Muscle of leg (tissue), 11 donors: ENCODE results near the gene LSMEM2. TPM values are rescaled to one million over a fixed set of nuclear protein-coding genes. Genes with fewer than 3 reads are reported as not detected.
A peak's percentile ranks its signal among the peaks of the same experiment; 100 is the strongest.

Source experiments
- DNase-seq: peaks from one replicate; pipeline ENCODE4 v3.0.0; 2013
- H3K27ac ChIP-seq: one replicate; pipeline ENCODE4 v1.5.1; 2013; ENCODE audit warnings: mild to moderate bottlenecking, low read length, control low read depth
- H3K27me3 ChIP-seq: one replicate; pipeline ENCODE4 v1.6.1; 2013; ENCODE audit warnings: low read length; ENCODE audit not compliant: control insufficient read depth, insufficient read depth
- H3K36me3 ChIP-seq: one replicate; pipeline ENCODE4 v1.6.1; 2013; ENCODE audit warnings: low read length; ENCODE audit not compliant: control insufficient read depth, insufficient read depth
- H3K4me1 ChIP-seq: one replicate; pipeline ENCODE4 v1.6.1; 2013; ENCODE audit warnings: low read length; ENCODE audit not compliant: control insufficient read depth, insufficient read depth
- H3K4me3 ChIP-seq: one replicate; pipeline ENCODE4 v1.5.1; 2013; ENCODE audit warnings: low read length, control low read depth
- H3K9me3 ChIP-seq: replicated peaks from 2 replicates; pipeline ENCODE4 v1.6.1; 2013; ENCODE audit warnings: low read depth, low read length; ENCODE audit not compliant: control insufficient read depth
- WGBS: methylation state at CpG from one replicate; pipeline ENCODE4 v1.1.5; 2013; ENCODE audit warnings: missing lambda C conversion rate; ENCODE audit not compliant: insufficient coverage; 5-methylcytosine and 5-hydroxymethylcytosine counted together
- polyA plus RNA-seq, 8 donors: library from polyadenylated mRNA; unstranded; fragments of 120-200 nt; gene quantifications; one replicate each; pipeline versions ENCODE4 v1.2.1 to v1.2.3, GENCODE V29; 2013; ENCODE audit warnings: inconsistent platforms in 1 of 8, low replicate concordance in 1 of 8; ENCODE audit not compliant: insufficient read length in 8 of 8, insufficient read depth in 1 of 8
- total RNA-seq: library from RNA; stranded (reverse); fragments of 120-200 nt; gene quantifications from one replicate; pipeline ENCODE4 v1.2.4, GENCODE V29; 2013

Gene LSMEM2
- total and polyA plus RNA-seq, 9 donors: 11.1 to 33.1 (median 26.7) TPM

GRCh38 chr3:50236484-50237132 lies 42.3 kb upstream of the LSMEM2 start:
- WGBS: under 1% methylated on average over 13 of the region's 13 CpGs
- H3K27ac ChIP-seq: peak overlapping the region; percentile 92

DNA sequence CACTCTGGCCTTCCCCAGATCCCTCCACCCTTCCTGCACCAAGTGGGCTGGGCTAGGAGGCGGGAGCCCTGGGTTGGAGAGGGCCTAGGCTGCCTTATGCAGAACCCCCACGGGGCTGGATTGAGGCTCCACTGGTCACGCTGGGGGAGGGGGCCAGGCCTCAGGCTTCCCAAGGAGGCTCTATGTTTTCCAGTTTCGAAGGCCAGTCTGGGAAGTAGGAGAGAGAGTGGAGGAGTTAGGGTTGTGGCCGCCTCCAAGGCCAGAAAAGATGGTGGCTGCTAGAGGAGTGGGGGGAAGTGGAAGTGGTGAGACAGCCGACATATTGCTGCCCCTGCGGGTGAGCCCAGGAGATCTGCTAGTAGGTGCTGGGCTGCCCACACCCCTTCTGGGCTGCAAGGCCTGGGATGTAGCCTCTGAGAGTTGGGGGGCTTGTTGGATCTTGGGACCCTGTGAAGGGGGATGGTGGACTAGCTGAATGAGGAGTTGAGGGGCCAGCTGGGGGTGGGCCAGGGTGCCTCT lies 41.7 kb upstream of the LSMEM2 start:
- Histone ChIP-seq H3K4me3 (peak overlapping the region; percentile 65), H3K9me3 (no peaks in the 10 kb centered on the region), H3K4me1 (peaks cover 66% of the 10 kb centered on the region), H3K27ac (peak overlapping the region; percentile 92), H3K36me3 (peaks cover 28% of the 10 kb centered on the region), H3K27me3 (no peaks in the 10 kb centered on the region)
- DNase-seq: peak; percentile 73
- WGBS: 4% methylated on average over 3 of the region's 7 CpGs

More at GRCh38 chr3:50236484-50237132, 42.3 kb upstream of the LSMEM2 start:
- Histone ChIP-seq H3K4me3 (peak overlapping the region; percentile 65), H3K9me3 (no peaks in the 10 kb centered on the region), H3K27me3 (no peaks in the 10 kb centered on the region), H3K4me1 (peaks cover 60% of the 10 kb centered on the region), H3K36me3 (peaks cover 27% of the 10 kb centered on the region)
- no peak for DNase-seq

- Histone ChIP-seq H3K27ac (peak overlapping the region; percentile 92), H3K9me3 (no peaks in the 10 kb centered on the region), H3K4me3 (peak overlapping the region; percentile 65), H3K27me3 (no peaks in the 10 kb centered on the region), H3K4me1 (peaks cover 73% of the 10 kb centered on the region), H3K36me3 (peaks cover 28% of the 10 kb centered on the region)
- 1% methylated on average over 31 of the region's 31 CpGs for WGBS
- DNase-seq: peak; percentile 89
Observed at GRCh38 chr3:50237754-50238548, 40.9 kb upstream of the LSMEM2 start.

DNA sequence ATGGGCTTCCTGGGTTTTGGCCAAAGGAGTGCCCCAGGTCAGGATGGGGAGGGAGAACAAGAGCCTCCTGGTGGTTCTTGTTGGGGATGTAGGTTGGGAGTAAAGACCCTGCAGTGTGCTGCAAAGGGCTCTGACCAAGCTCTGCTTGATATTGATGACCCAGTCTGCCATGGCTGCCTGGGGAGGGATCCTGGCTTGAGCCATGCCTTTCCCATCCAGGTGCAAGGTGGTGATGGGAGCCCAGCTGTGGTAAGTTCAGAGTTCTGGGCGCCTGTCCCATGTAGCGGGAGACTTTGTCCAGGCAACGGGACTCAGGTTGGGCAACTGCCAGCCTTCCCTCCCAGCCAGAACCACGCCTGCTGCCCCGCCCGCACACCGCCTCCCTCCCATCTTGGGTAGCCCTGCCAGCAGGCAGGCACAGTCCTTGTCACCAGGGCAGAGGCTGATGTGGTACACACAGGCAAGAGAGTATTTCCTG lies 40.3 kb upstream of the LSMEM2 start:
- WGBS: 44% methylated on average over 5 of the region's 7 CpGs
- Histone ChIP-seq H3K4me1 (peaks cover 80% of the 10 kb centered on the region), H3K4me3 (peak overlapping the region; percentile 65), H3K9me3 (no peaks in the 10 kb centered on the region), H3K27ac (peak overlapping the region; percentile 92), H3K36me3 (peaks cover 28% of the 10 kb centered on the region), H3K27me3 (no peaks in the 10 kb centered on the region)
- peak; percentile 63 for DNase-seq

- Histone ChIP-seq H3K27me3 (no peaks in the 10 kb centered on the region), H3K4me1 (peaks cover 86% of the 10 kb centered on the region), H3K4me3 (no peak overlapping the region), H3K27ac (peak overlapping the region; percentile 92), H3K36me3 (peaks cover 36% of the 10 kb centered on the region), H3K9me3 (no peaks in the 10 kb centered on the region)
- no peak for DNase-seq
- 69% methylated on average over 4 of the region's 4 CpGs for WGBS
Observed at GRCh38 chr3:50239649-50240048, 39.2 kb upstream of the LSMEM2 start.

DNA sequence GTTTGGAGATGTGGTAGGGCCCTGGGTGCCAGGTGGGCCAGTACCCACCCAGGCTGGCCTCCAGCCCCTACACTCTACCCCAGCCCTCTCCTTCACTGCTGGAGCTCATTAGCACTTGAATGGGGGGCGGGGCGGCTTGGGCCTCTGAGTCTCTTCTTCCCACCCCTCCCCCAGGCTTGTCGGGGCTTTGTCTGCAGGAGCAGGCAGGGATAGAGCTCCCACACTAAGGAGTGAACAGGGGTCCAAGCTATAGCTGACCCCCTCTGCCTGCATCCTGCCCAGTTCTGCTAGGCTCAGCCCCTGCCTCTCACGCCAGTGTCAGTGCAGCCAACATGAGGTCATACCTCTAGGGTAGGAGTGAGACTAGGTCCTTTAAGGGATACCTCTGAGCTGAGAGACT lies 37.7 kb upstream of the LSMEM2 start:
- Histone ChIP-seq H3K4me1 (peaks cover 90% of the 10 kb centered on the region), H3K4me3 (no peak overlapping the region), H3K27ac (peak overlapping the region; percentile 88), H3K9me3 (no peaks in the 10 kb centered on the region), H3K36me3 (peaks cover 37% of the 10 kb centered on the region), H3K27me3 (no peaks in the 10 kb centered on the region)
- 44% methylated on average over 3 of the region's 4 CpGs for WGBS
- DNase-seq: no peak

- Histone ChIP-seq H3K4me3 (no peak overlapping the region), H3K9me3 (no peaks in the 10 kb centered on the region), H3K27ac (peak overlapping the region; percentile 88), H3K36me3 (peaks cover 37% of the 10 kb centered on the region), H3K27me3 (no peaks in the 10 kb centered on the region), H3K4me1 (peaks cover 94% of the 10 kb centered on the region)
- DNase-seq: no peak
- WGBS: 74% methylated on average over 4 of the region's 7 CpGs
Observed at GRCh38 chr3:50241713-50242380, 37.0 kb upstream of the LSMEM2 start.

- Histone ChIP-seq H3K9me3 (no peaks in the 10 kb centered on the region), H3K36me3 (peaks cover 41% of the 10 kb centered on the region), H3K27me3 (no peaks in the 10 kb centered on the region), H3K4me3 (no peak overlapping the region), H3K4me1 (peaks cover 94% of the 10 kb centered on the region), H3K27ac (peak overlapping the region; percentile 88)
- no peak for DNase-seq
- WGBS: 78% methylated on average over 1 of the region's 3 CpGs
Observed at GRCh38 chr3:50242381-50242770, 36.5 kb upstream of the LSMEM2 start.

- H3K27ac ChIP-seq: peak overlapping the region; percentile 88
- WGBS: 35% methylated on average over 10 of the region's 14 CpGs
- peak; percentile 83 for DNase-seq
- H3K4me1 ChIP-seq: peaks cover 94% of the 10 kb centered on the region
- no peaks in the 10 kb centered on the region for H3K27me3 ChIP-seq
- peaks cover 44% of the 10 kb centered on the region for H3K36me3 ChIP-seq
- no peaks in the 10 kb centered on the region for H3K9me3 ChIP-seq
- no peak overlapping the region for H3K4me3 ChIP-seq
Observed at GRCh38 chr3:50242851-50243542, 35.9 kb upstream of the LSMEM2 start.
